SK-N-SH (cell line): ENCODE measurements around the gene ZFC3H1. TPM values are rescaled to one million over a fixed set of nuclear protein-coding genes. Genes with fewer than 3 reads are reported as not detected.
A peak's percentile ranks its signal among the peaks of the same experiment; 100 is the strongest.

Source experiments
- CTCF ChIA-PET: fragments of 300-600, 350-600 bp; formaldehyde crosslinking; extraction: SDS; loops from one replicate; lab custom pipeline; 2021; lab: Yijun Ruan, JAX
- POLR2A ChIA-PET: fragments of 350-600 bp; sonication (Branson Sonifier 250); formaldehyde crosslinking; extraction: SDS; loops from one replicate; lab custom pipeline; 2020; ENCODE audit warnings: antibody characterized with exemption, inconsistent platforms; lab: Yijun Ruan, JAX
- DNase-seq: peaks from one replicate; pipeline ENCODE4 v3.0.0; 2012
- H2AFZ ChIP-seq: fragments of 200-600 bp; sonication (generic); 2 replicates; pipeline ENCODE4 v1.8.1; 2016; ENCODE audit warnings: antibody characterized with exemption, mild to moderate bottlenecking, low read depth
- H3F3A ChIP-seq: fragments of 200-600 bp; sonication (generic); replicated peaks from 2 replicates; pipeline ENCODE3; 2016; ENCODE audit warnings: antibody characterized with exemption, mild to moderate bottlenecking; ENCODE audit not compliant: insufficient read depth
- H3K27ac ChIP-seq, 2 experiments: fragments of 200-500 bp in 1 of 2; fragments of 200-600 bp in 1 of 2; sonication (Bioruptor generic) in 1 of 2; sonication (generic), shearing (Covaris generic) in 1 of 2; 2 replicates each; pipeline versions ENCODE4 v1.5.1 to v1.6.1; 2014 to 2016; ENCODE audit warnings: low read depth in 2 of 2, inconsistent platforms in 1 of 2, low read length in 1 of 2, mild to moderate bottlenecking in 1 of 2, mixed read lengths in 1 of 2
- H3K27me3 ChIP-seq: fragments of 200-600 bp; sonication (generic), shearing (Covaris generic); 2 replicates; pipeline ENCODE4 v1.6.1; 2016; ENCODE audit warnings: mixed run types; ENCODE audit not compliant: insufficient read depth
- H3K36me3 ChIP-seq, 2 experiments: fragments of 200-500 bp in 1 of 2; fragments of 200-600 bp in 1 of 2; sonication (Bioruptor generic) in 1 of 2; sonication (generic) in 1 of 2; replicated peaks in 1 of 2; 2 replicates each; pipeline versions ENCODE3 to v1.5.1; 2014 to 2016; ENCODE audit warnings: low read length in 1 of 2, mild to moderate bottlenecking in 1 of 2; ENCODE audit not compliant: insufficient read depth in 2 of 2, control insufficient read depth in 1 of 2
- H3K4me1 ChIP-seq, 2 experiments: fragments of 200-500 bp in 1 of 2; fragments of 200-600 bp in 1 of 2; sonication (Bioruptor generic) in 1 of 2; sonication (generic), shearing (Covaris generic) in 1 of 2; 2 replicates each; pipeline versions ENCODE4 v1.5.1 to v1.6.1; 2014 to 2016; ENCODE audit warnings: low read depth in 1 of 2, low read length in 1 of 2, mixed run types in 1 of 2; ENCODE audit not compliant: insufficient read depth in 2 of 2, control insufficient read depth in 1 of 2
- H3K4me2 ChIP-seq: fragments of 200-600 bp; sonication (generic), shearing (Covaris generic); 2 replicates; pipeline ENCODE4 v1.6.1; 2017; ENCODE audit warnings: mixed run types
- H3K4me3 ChIP-seq, 2 experiments: fragments of 200-500 bp in 1 of 2; fragments of 200-600 bp in 1 of 2; sonication (Bioruptor generic) in 1 of 2; sonication (generic), shearing (Covaris generic) in 1 of 2; 2 replicates each; pipeline versions ENCODE4 v1.5.1 to v1.8.1; 2014 to 2016; ENCODE audit warnings: low read depth in 2 of 2, inconsistent platforms in 1 of 2, low read length in 1 of 2, mild to moderate bottlenecking in 1 of 2, mixed read lengths in 1 of 2, moderate library complexity in 1 of 2
- H3K79me2 ChIP-seq: fragments of 200-600 bp; sonication (generic); 2 replicates; pipeline ENCODE4 v1.8.1; 2017; ENCODE audit warnings: mild to moderate bottlenecking; ENCODE audit not compliant: insufficient read depth
- H3K9ac ChIP-seq: fragments of 200-600 bp; sonication (generic); 2 replicates; pipeline ENCODE4 v1.6.1; 2017; ENCODE audit warnings: mixed run types
- H3K9me2 ChIP-seq: fragments of 200-600 bp; sonication (generic); 2 replicates; pipeline ENCODE4 v1.6.1; 2017; ENCODE audit warnings: mixed run types
- H3K9me3 ChIP-seq: fragments of 200-600 bp; sonication (generic); 2 replicates; pipeline ENCODE4 v1.6.1; 2017; ENCODE audit warnings: mixed run types, mild to moderate bottlenecking, moderate library complexity
- H4K20me1 ChIP-seq: fragments of 200-600 bp; sonication (generic); 2 replicates; pipeline ENCODE4 v1.6.1; 2017; ENCODE audit warnings: mild to moderate bottlenecking, mixed run types; ENCODE audit not compliant: insufficient read depth
- CTCF ChIP-seq: fragments of 200-600 bp; sonication (generic); IDR thresholded peaks from 2 replicates; pipeline ENCODE4 v1.6.1; 2017; ENCODE audit warnings: antibody characterized with exemption, mild to moderate bottlenecking, moderate library complexity
- EP300 ChIP-seq, 2 experiments: IDR thresholded peaks; 2 replicates each; pipeline versions ENCODE4 v1.4.0 to v1.6.1; 2012; ENCODE audit warnings: borderline replicate concordance in 1 of 2, low read depth in 1 of 2, low read length in 1 of 2
- FOXJ3 ChIP-seq: sonication (generic); formaldehyde crosslinking; IDR thresholded peaks from 2 replicates; pipeline ENCODE4 v1.5.1; 2020; ENCODE audit warnings: mild to moderate bottlenecking, missing genetic modification reagents
- FOXM1 ChIP-seq: IDR thresholded peaks from 2 replicates; pipeline ENCODE4 v1.4.0; 2012; ENCODE audit warnings: low read depth, mild to moderate bottlenecking
- GATA2 ChIP-seq: sonication (generic); formaldehyde crosslinking; IDR thresholded peaks from 2 replicates; pipeline ENCODE4 v1.5.0; 2020; ENCODE audit warnings: mild to moderate bottlenecking, missing genetic modification reagents
- IRF3 ChIP-seq: fragments of 150-350 bp; IDR thresholded peaks from 2 replicates; pipeline ENCODE4 v1.6.1; 2016; ENCODE audit warnings: mild to moderate bottlenecking, low read depth, low read length
- JUND ChIP-seq: IDR thresholded peaks from 2 replicates; pipeline ENCODE4 v1.4.0; 2012
- NFIC ChIP-seq: IDR thresholded peaks from 2 replicates; pipeline ENCODE4 v1.4.0; 2012; ENCODE audit warnings: borderline replicate concordance
- PBX3 ChIP-seq: IDR thresholded peaks from 2 replicates; pipeline ENCODE4; 2012
- RAD21 ChIP-seq: IDR thresholded peaks from 2 replicates; pipeline ENCODE4 v1.6.1; 2012; ENCODE audit warnings: mild to moderate bottlenecking, low read length
- RCOR1 ChIP-seq: fragments of 150-350 bp; IDR thresholded peaks from 2 replicates; pipeline ENCODE4 v1.6.1; 2017; ENCODE audit warnings: antibody characterized with exemption, low read length
- RFX5 ChIP-seq: IDR thresholded peaks from 2 replicates; pipeline ENCODE4 v1.6.1; 2012; ENCODE audit warnings: mild to moderate bottlenecking, improper control_type of control experiment, low read length
- RXRA ChIP-seq: IDR thresholded peaks from 2 replicates; pipeline ENCODE4 v1.4.0; 2012; ENCODE audit warnings: low read depth, mild to moderate bottlenecking, borderline replicate concordance
- TAF1 ChIP-seq: IDR thresholded peaks from 2 replicates; pipeline ENCODE4 v1.6.1; 2012; ENCODE audit warnings: low read depth, mild to moderate bottlenecking, low read length, moderate library complexity, borderline replicate concordance
- TCF12 ChIP-seq: IDR thresholded peaks from 2 replicates; pipeline ENCODE4 v1.4.0; 2012
- TEAD4 ChIP-seq: IDR thresholded peaks from 2 replicates; pipeline ENCODE4 v1.4.0; 2012; ENCODE audit warnings: mild to moderate bottlenecking, borderline replicate concordance; ENCODE audit not compliant: insufficient read depth
- YY1 ChIP-seq: IDR thresholded peaks from 2 replicates; pipeline ENCODE4 v1.4.0; 2012; ENCODE audit warnings: low read depth, mild to moderate bottlenecking
- WGBS: methylation state at CpG from one replicate; pipeline ENCODE4 v1.1.6; 2017; ENCODE audit warnings: low lambda C conversion rate; 5-methylcytosine and 5-hydroxymethylcytosine counted together
- polyA plus RNA-seq, 3 experiments: library from polyadenylated mRNA; depleted of rRNA; stranded (reverse); fragments of >200 nt; gene quantifications; 2 replicates each; pipeline ENCODE4 v1.2.3, GENCODE V29; 2012
- TF ChIP-seq, protein P1 (sequence below): fragments of 150-350 bp; IDR thresholded peaks from 2 replicates; pipeline ENCODE4 v1.6.1; 2017; ENCODE audit warnings: antibody characterized with exemption, low read length, low read depth, borderline replicate concordance

The ZFC3H1 gene
- polyA plus RNA-seq, 1 of the 3 experiments (the other 2 are of a cell fraction) = 19.1 TPM

DNA sequence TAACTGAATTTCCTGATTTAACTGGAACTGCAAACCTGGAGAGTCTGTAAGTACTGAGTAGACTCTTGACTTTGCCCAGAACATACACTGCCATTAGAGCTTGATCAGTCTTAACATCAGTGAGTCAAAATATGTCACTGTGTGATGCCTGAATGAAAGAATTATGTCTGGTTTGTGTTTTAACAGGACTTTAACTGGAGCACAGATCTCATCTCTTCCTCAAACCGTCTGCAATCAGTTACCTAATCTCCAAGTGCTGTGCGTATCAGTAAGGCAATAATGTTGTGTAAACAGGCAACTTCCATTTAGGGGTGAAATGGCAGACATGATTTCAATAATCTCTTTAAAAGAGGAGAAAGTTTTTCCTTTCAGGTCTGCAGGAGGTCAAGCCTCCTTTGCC, 97.0 kb downstream of the ZFC3H1 start:
- TF ChIP-seq YY1 (no peak), IRF3 (no peak), FOXM1 (no peak), GATA2 (CRISPR knock-in tag) (peak; percentile 83), CTCF (no peak), RCOR1 (0 out of 2 replicates have a peak, but pooled peaks have one; percentile 39), PBX3 (peak; percentile 45; the same call in 1 of the 2 replicates), EP300 (IDR thresholded peaks at IDR 0.05; ENCODE audit: borderline replicate concordance in 1 of 2, low read depth in 1 of 2, low read length in 1 of 2) (peak in 1 of 2 experiments; percentile 84; a peak in 2 of 4 replicates), JUND (0 out of 2 replicates have a peak, but pooled peaks have one; percentile 9), TCF12 (peak; percentile 44; the same call in 1 of the 2 replicates), RAD21 (no peak), FOXJ3 (CRISPR knock-in tag) (no peak)
- TF ChIP-seq, all 33 proteins: peak for 6
- H2AFZ ChIP-seq = no peak overlapping the region
- WGBS = 39% methylated on average over 2 of the region's 2 CpGs
- H3K79me2 ChIP-seq = no peaks in the 10 kb centered on the region
- DNase-seq = no peak
- peak overlapping the region; percentile 46 to 85; a peak in 3 of 4 replicates for H3K27ac ChIP-seq
- H3K9me3 ChIP-seq = no peaks in the 10 kb centered on the region
- H4K20me1 ChIP-seq = no peaks in the 10 kb centered on the region
- H3K9ac ChIP-seq = no peak overlapping the region
- no peak overlapping the region for H3K4me2 ChIP-seq
- no peaks in the 10 kb centered on the region for H3K9me2 ChIP-seq
- H3F3A ChIP-seq = no peaks in the 10 kb centered on the region
- POLR2A ChIA-PET = no interaction called here
- H3K36me3 ChIP-seq = no peaks in the 10 kb centered on the region
- H3K4me3 ChIP-seq = no peak overlapping the region
- no peaks in the 10 kb centered on the region for H3K27me3 ChIP-seq
- CTCF ChIA-PET = interaction anchor here (1.0 kb wide), 1 partner anchor 151 kb away, joined by 3 read pairs; no protein-coding TSS in a partner anchor
- peaks cover 0 to 28% of the 10 kb centered on the region in 2 experiments; a peak in 2 of 4 replicates for H3K4me1 ChIP-seq

GRCh38 chr12:71565535-71565934, 98.1 kb downstream of the ZFC3H1 start:
- POLR2A ChIA-PET = no interaction called here
- no peaks in the 10 kb centered on the region for H3K9me2 ChIP-seq
- CTCF ChIA-PET = interaction anchor here (0.9 to 1.6 kb wide), 3 partner anchors 14 to 151 kb away, joined by 3 to 7 read pairs (median 6); no protein-coding TSS in a partner anchor
- no peak for DNase-seq
- WGBS = 11% methylated on average over 1 of the region's 1 CpG
- peaks cover 0 to 30% of the 10 kb centered on the region in 2 experiments; a peak in 2 of 4 replicates for H3K4me1 ChIP-seq
- H3K4me3 ChIP-seq = no peak overlapping the region
- no peak overlapping the region for H3K9ac ChIP-seq
- H3K27ac ChIP-seq = peak overlapping the region; percentile 46 to 85; a peak in 3 of 4 replicates
- no peaks in the 10 kb centered on the region for H3K79me2 ChIP-seq
- no peak for TF ChIP-seq NFIC
- no peak for TF ChIP-seq TAF1
- TF ChIP-seq YY1 = no peak
- TF ChIP-seq, protein P1, sequence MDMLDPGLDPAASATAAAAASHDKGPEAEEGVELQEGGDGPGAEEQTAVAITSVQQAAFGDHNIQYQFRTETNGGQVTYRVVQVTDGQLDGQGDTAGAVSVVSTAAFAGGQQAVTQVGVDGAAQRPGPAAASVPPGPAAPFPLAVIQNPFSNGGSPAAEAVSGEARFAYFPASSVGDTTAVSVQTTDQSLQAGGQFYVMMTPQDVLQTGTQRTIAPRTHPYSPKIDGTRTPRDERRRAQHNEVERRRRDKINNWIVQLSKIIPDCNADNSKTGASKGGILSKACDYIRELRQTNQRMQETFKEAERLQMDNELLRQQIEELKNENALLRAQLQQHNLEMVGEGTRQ = no peak
- no peak for TF ChIP-seq RXRA
- no peak for TF ChIP-seq RFX5
- no peak for TF ChIP-seq IRF3
- no peak for TF ChIP-seq TEAD4
- no peak for TF ChIP-seq RCOR1
- no peaks in the 10 kb centered on the region for H3K27me3 ChIP-seq
- H2AFZ ChIP-seq = no peak overlapping the region
- H4K20me1 ChIP-seq = no peaks in the 10 kb centered on the region
- no peaks in the 10 kb centered on the region for H3K9me3 ChIP-seq
- no peak overlapping the region for H3K4me2 ChIP-seq
- no peaks in the 10 kb centered on the region for H3K36me3 ChIP-seq
- H3F3A ChIP-seq = no peaks in the 10 kb centered on the region
